Measurements from ENCODE around the gene HSPA14.
"Not testable (repeated sequence)": the region's sequence is repeated elsewhere in the genome, so short reads cannot be mapped to it uniquely, and the experiment has no call there.

Gene HSPA14

GRCh38 chr10:14838582-14839304 is 637 bp downstream of the HSPA14 start:
- peak; percentile 44 for DNase-seq

GRCh38 chr10:14839305-14839695 is 1.2 kb downstream of the HSPA14 start:
- peak; percentile 26 for DNase-seq

GRCh38 chr10:14840178-14840577 is 2.1 kb downstream of the HSPA14 start:
- DNase-seq: no peak

- DNase-seq: no peak
Observed at GRCh38 chr10:14843327-14843988, 5.4 kb downstream of the HSPA14 start.

GRCh38 chr10:14844948-14845347 is 6.8 kb downstream of the HSPA14 start:
- DNase-seq: no peak

- DNase-seq: no peak
Observed at GRCh38 chr10:14852236-14852635, 14.1 kb downstream of the HSPA14 start.

GRCh38 chr10:14855453-14855852 is 17.3 kb downstream of the HSPA14 start:
- DNase-seq: no peak

- no peak for DNase-seq
Observed at GRCh38 chr10:14858338-14858960, 20.3 kb downstream of the HSPA14 start.

- DNase-seq: no peak
Observed at GRCh38 chr10:14859043-14859442, 20.9 kb downstream of the HSPA14 start.

GRCh38 chr10:14859775-14860174 is 21.7 kb downstream of the HSPA14 start:
- no peak for DNase-seq

- no peak for DNase-seq
Observed at GRCh38 chr10:14860791-14861190, 22.7 kb downstream of the HSPA14 start.

- DNase-seq: not testable (repeated sequence)
Observed at GRCh38 chr10:14864466-14864865, 26.4 kb downstream of the HSPA14 start.

GRCh38 chr10:14864871-14865270 is 26.8 kb downstream of the HSPA14 start:
- DNase-seq: not testable (repeated sequence)

GRCh38 chr10:14873090-14873760 is 35.1 kb downstream of the HSPA14 start:
- DNase-seq: peak; percentile 63

GRCh38 chr10:14875941-14876340 is 37.8 kb downstream of the HSPA14 start:
- no peak for DNase-seq

- DNase-seq: no peak
Observed at GRCh38 chr10:14876764-14877163, 38.7 kb downstream of the HSPA14 start.

- peak; percentile 97 for DNase-seq
Observed at GRCh38 chr10:14878266-14879123, 40.4 kb downstream of the HSPA14 start, which contains the start of gene SUV39H2. TSS of gene SUV39H2 (plus strand) at chr10:14878866. CDS start at chr10:14878889, 23 bp downstream.

- peak; percentile 48 for DNase-seq
Observed at GRCh38 chr10:14879124-14879927, 41.2 kb downstream of the HSPA14 start.

GRCh38 chr10:14879928-14880193 is 41.8 kb downstream of the HSPA14 start:
- DNase-seq: peak; percentile 34

GRCh38 chr10:14880229-14880628 is 42.1 kb downstream of the HSPA14 start:
- peak; percentile 39 for DNase-seq

GRCh38 chr10:14884082-14884481 is 46.0 kb downstream of the HSPA14 start:
- DNase-seq: peak; percentile 31

GRCh38 chr10:14889318-14889717 is 51.2 kb downstream of the HSPA14 start:
- peak; percentile 88 for DNase-seq
